Uterus (tissue), 2 donors: ENCODE measurements around the gene HTD2.

ENCODE experiments used
- POLR2A ChIP-seq, 2 donors: fragments of 450-650 bp; IDR thresholded peaks; one replicate each; pipeline ENCODE4 v1.6.1; 2016; ENCODE audit warnings: antibody characterized with exemption in 2 of 2, mild to moderate bottlenecking in 1 of 2, moderate library complexity in 1 of 2
- TF ChIP-seq, protein P1 (sequence below), 4 experiments: fragments of 200-600 bp in 2 of 4; fragments of 450-650 bp in 2 of 4; sonication (generic) in 2 of 4; IDR thresholded peaks; one replicate each; pipeline ENCODE4 v1.5.1; 2016 to 2019; ENCODE audit warnings: antibody characterized with exemption in 4 of 4, mild to moderate bottlenecking in 2 of 4, moderate library complexity in 1 of 4

DNA sequence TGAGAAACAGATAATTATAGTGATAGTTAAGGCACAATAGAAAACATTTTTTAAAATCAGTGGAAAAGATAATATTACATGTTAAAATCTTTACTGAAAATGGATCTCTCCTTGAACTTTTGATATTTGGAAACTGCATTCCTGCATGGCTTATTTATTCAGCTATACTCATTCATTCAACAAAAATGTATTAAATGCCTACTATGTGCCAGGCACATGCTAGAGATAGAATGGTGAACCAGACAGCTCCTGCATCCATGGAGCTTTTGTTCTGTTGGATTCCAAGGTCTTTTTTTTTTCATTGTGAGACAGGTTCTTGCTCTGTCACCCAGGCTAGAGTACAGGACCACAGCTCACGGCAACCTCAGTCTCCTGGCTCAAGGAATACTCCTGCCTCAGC lies 30.9 kb downstream of the HTD2 start:
- TF ChIP-seq, protein P1, sequence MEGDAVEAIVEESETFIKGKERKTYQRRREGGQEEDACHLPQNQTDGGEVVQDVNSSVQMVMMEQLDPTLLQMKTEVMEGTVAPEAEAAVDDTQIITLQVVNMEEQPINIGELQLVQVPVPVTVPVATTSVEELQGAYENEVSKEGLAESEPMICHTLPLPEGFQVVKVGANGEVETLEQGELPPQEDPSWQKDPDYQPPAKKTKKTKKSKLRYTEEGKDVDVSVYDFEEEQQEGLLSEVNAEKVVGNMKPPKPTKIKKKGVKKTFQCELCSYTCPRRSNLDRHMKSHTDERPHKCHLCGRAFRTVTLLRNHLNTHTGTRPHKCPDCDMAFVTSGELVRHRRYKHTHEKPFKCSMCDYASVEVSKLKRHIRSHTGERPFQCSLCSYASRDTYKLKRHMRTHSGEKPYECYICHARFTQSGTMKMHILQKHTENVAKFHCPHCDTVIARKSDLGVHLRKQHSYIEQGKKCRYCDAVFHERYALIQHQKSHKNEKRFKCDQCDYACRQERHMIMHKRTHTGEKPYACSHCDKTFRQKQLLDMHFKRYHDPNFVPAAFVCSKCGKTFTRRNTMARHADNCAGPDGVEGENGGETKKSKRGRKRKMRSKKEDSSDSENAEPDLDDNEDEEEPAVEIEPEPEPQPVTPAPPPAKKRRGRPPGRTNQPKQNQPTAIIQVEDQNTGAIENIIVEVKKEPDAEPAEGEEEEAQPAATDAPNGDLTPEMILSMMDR (IDR thresholded peaks at IDR 0.05) = no peak
- TF ChIP-seq POLR2A (IDR thresholded peaks at IDR 0.05) = no peak
